ENCODE results near the gene POP7. TPM values are rescaled to one million over a fixed set of nuclear protein-coding genes. Genes with fewer than 3 reads are reported as not detected.
A peak's percentile ranks its signal among the peaks of the same experiment; 100 is the strongest.

POP7 gene
- total RNA-seq, 4 donors from 2014 or later, result 31.4 to 40.6 (median 33.2) TPM

DNA sequence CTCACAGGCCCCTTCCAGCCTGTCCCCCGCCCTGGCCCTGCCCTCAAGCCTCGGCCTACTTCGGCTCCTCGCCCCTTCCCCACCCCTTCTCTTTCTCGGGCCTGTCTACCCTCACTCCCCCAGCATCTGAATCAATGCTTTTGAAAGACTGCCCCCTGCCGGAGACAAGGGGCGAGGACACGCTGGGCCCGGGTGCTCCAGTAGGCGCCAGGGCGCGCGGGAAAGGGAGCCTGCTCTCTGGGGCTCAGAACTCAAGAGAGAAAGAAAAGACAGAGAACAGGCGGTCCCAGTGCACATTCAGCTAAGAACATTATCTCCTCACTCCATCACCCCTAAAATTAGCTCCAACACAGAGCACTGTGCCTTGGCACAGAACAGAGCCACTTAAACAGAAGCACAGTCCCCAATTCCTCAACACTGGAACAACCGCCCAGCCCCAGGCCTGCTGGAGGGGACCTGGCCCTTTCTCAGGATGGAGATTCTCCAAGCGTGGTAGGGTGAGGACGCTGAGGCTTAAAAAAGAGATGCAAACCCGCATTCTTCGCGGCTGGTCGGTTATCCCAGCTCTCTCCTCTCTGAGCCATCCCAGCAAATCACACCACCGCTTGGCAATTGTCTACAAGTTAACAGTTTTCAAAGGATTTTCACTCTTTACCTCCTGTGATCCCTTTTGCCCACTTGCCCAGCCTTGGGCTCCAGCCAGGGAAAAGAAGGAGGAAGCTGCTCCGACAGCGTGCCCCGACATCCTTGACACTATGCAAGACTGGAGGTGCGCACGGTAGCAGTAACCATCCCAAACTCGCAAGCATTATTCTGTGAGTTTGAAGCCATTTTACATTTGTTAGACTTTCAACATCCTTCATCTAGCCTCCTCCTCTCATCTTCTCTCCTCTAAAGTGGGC, 14.0 kb upstream of the POP7 start:
- Histone ChIP-seq H3K27ac (peak overlapping the region in 3 of 4 donors; percentile 29 to 94 (median 87)), H3K4me3 (peak overlapping the region in 1 of 2 donors; percentile 98), H3K27me3 (no peaks in the 10 kb centered on the region), H3K36me3 (peaks cover 0 to 29% of the 10 kb centered on the region in 2 donors), H3K4me1 (peaks cover 0 to 71% (median 47%) of the 10 kb centered on the region in 3 donors), H3K9me3 (no peaks in the 10 kb centered on the region)
- peak; percentile 65 for ATAC-seq
- no peak for TF ChIP-seq POLR2AphosphoS5 (IDR thresholded peaks at IDR 0.05)
- TF ChIP-seq, protein P1, sequence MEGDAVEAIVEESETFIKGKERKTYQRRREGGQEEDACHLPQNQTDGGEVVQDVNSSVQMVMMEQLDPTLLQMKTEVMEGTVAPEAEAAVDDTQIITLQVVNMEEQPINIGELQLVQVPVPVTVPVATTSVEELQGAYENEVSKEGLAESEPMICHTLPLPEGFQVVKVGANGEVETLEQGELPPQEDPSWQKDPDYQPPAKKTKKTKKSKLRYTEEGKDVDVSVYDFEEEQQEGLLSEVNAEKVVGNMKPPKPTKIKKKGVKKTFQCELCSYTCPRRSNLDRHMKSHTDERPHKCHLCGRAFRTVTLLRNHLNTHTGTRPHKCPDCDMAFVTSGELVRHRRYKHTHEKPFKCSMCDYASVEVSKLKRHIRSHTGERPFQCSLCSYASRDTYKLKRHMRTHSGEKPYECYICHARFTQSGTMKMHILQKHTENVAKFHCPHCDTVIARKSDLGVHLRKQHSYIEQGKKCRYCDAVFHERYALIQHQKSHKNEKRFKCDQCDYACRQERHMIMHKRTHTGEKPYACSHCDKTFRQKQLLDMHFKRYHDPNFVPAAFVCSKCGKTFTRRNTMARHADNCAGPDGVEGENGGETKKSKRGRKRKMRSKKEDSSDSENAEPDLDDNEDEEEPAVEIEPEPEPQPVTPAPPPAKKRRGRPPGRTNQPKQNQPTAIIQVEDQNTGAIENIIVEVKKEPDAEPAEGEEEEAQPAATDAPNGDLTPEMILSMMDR (IDR thresholded peaks at IDR 0.05), result peak in 3 of 4 experiments; percentile 81 to 93 (median 84)
- WGBS, 2 donors (ENCODE audit: low coverage in 1 of 2), result 50% methylated on average over 15 of the region's 28 CpGs; no CpG with 5 or more reads in 1 of the 2 donors

- ATAC-seq, result no peak
- 20 to 55% methylated on average over 1 to 2 of the region's 6 CpGs for WGBS, 2 donors (ENCODE audit: low coverage in 1 of 2)
- Histone ChIP-seq H3K36me3 (peaks cover 0 to 22% of the 10 kb centered on the region in 2 donors), H3K4me3 (peak overlapping the region; percentile 89 to 98), H3K4me1 (peaks cover 0 to 65% (median 47%) of the 10 kb centered on the region in 3 donors), H3K27ac (peak overlapping the region in 2 of 4 donors; percentile 87 to 94), H3K27me3 (no peaks in the 10 kb centered on the region), H3K9me3 (no peaks in the 10 kb centered on the region)
- TF ChIP-seq POLR2AphosphoS5 (IDR thresholded peaks at IDR 0.05) (no peak), EP300 (IDR thresholded peaks at IDR 0.05) (no peak)
These were observed 13.4 kb upstream of the POP7 start for GRCh38 chr7:100692578-100692961.

DNA sequence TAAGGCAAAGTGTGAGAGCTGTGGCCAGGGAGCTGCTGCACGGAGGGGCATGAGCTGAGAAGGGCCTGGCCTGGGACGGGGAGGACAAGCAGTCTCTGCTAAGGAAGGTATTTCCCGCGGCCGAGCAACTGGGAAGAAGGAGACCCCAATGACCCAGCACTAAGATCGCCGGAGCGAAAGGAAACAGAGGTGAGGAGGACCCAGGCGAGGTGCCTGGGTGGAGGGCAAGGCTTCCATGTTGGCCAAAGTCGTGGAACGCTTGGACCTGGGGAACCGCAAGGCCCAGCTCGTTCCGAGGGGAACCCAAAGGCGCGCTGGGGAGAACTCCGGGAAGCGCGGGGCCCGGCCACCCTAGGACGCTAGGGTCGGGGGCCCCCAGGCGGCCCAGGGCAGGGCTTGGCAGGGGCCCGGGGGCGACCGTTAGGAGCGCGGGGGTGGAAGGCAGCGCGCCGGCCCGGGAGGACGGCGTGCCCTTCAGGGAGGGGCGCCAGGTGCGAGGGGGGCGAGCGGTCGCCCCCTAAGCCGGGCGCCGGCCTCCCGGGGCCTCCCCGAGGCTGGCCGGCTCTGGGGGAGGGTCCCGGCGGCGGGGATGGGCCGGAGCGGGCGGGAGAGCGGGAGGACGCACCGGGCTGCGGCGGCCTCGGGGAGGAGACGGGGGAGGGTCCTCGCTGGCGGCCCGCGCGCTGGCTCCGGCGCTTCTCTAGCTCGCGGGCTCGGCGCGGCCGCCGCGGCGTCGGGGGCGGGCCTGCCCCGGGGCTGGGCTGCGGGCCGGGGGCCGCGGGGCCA, 12.4 kb upstream of the POP7 start:
- Histone ChIP-seq H3K4me3 (peak overlapping the region; percentile 89 to 98), H3K36me3 (peaks cover 0 to 13% of the 10 kb centered on the region in 2 donors), H3K27me3 (no peaks in the 10 kb centered on the region), H3K4me1 (peaks cover 0 to 56% (median 44%) of the 10 kb centered on the region in 3 donors), H3K9me3 (no peaks in the 10 kb centered on the region), H3K27ac (peak overlapping the region; percentile 72 to 94 (median 90))
- peak; percentile 48 for ATAC-seq
- 0% methylated on average over 1 to 8 of the region's 81 CpGs for WGBS, 2 donors (ENCODE audit: low coverage in 1 of 2)
- TF ChIP-seq POLR2A (IDR thresholded peaks at IDR 0.05), result no peak
- TF ChIP-seq EP300 (IDR thresholded peaks at IDR 0.05), result no peak
- TF ChIP-seq POLR2AphosphoS5 (IDR thresholded peaks at IDR 0.05), result no peak
- TF ChIP-seq, protein P1 (IDR thresholded peaks at IDR 0.05), result no peak

GRCh38 chr7:100694098-100694745, 11.7 kb upstream of the POP7 start, which contains the start of gene GIGYF1:
Gene GIGYF1, minus strand, starts transcription at chr7:100694250. Its CDS starts 6,012 bp downstream, at chr7:100688238.
- no peak for TF ChIP-seq POLR2AphosphoS5 (IDR thresholded peaks at IDR 0.05)
- peak in 1 of 2 donors; percentile 21 for TF ChIP-seq POLR2A (IDR thresholded peaks at IDR 0.05)
- no peak for TF ChIP-seq EP300 (IDR thresholded peaks at IDR 0.05)
- TF ChIP-seq, protein P1 (IDR thresholded peaks at IDR 0.05), result no peak
- Histone ChIP-seq H3K36me3 (peaks cover 0 to 6% of the 10 kb centered on the region in 2 donors), H3K9me3 (no peaks in the 10 kb centered on the region), H3K27ac (peak within 1 kb of the TSS; percentile 72 to 94 (median 90)), H3K27me3 (no peaks in the 10 kb centered on the region), H3K4me3 (peak within 1 kb of the TSS; percentile 89 to 98), H3K4me1 (peaks cover 0 to 49% (median 42%) of the 10 kb centered on the region in 3 donors)
- 0% methylated on average over 9 of the region's 102 CpGs; no CpG with 5 or more reads in 1 of the 2 donors for WGBS, 2 donors (ENCODE audit: low coverage in 1 of 2)
- peak; percentile 83 for ATAC-seq

All from gastroesophageal sphincter (tissue), 4 donors.